GM19467 (cell line): ENCODE measurements around the gene GMPR2.

Experiments used
- ATAC-seq: cut with Tn5 transposase; IDR thresholded peaks from one replicate; pipeline ENCODE4 v1.9.1; 2021; ENCODE audit warnings: mild to moderate bottlenecking, moderate library complexity; ENCODE audit not compliant: unreplicated experiment

Gene GMPR2

DNA sequence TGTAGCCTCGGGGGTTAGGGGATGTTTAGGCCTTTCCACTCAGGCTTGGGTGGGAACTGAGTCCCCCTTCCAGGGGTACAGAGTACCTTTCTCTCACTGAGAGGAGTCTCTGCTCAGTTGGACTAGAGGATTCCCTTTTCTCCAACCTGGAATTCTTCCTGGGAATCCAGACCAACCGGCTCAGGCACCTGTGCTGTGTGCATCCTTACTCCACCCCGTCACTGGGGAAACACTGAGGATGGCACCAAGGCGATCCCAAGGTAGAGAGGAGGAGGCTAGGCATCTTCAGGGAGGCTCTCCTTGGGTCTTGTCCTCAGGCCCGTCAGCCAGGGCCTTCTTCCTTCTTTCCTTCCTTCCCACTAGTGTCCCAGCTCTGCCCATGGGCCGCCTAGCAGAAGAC, 31.1 kb downstream of the GMPR2 start:
- no peak for ATAC-seq

DNA sequence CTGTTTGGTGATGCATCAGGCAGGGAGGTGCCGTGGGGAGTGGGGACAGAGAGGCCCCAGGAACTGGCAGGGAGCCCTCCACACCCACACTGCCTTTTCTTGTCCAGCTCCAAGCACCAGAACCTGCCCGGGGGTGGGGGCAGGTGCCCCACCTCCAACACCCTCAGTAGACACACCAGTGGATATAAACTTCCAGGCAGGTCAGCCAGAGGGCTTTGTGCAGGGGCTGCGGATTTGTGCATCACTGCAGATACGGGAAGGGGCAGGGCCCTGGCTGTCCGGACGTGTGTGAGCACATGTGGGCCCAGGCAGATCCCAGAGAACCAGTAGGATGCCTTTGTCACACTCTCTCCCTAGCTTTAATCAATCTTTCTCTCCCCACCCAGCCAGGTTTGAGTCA, 31.6 kb downstream of the GMPR2 start:
- ATAC-seq: no peak

DNA sequence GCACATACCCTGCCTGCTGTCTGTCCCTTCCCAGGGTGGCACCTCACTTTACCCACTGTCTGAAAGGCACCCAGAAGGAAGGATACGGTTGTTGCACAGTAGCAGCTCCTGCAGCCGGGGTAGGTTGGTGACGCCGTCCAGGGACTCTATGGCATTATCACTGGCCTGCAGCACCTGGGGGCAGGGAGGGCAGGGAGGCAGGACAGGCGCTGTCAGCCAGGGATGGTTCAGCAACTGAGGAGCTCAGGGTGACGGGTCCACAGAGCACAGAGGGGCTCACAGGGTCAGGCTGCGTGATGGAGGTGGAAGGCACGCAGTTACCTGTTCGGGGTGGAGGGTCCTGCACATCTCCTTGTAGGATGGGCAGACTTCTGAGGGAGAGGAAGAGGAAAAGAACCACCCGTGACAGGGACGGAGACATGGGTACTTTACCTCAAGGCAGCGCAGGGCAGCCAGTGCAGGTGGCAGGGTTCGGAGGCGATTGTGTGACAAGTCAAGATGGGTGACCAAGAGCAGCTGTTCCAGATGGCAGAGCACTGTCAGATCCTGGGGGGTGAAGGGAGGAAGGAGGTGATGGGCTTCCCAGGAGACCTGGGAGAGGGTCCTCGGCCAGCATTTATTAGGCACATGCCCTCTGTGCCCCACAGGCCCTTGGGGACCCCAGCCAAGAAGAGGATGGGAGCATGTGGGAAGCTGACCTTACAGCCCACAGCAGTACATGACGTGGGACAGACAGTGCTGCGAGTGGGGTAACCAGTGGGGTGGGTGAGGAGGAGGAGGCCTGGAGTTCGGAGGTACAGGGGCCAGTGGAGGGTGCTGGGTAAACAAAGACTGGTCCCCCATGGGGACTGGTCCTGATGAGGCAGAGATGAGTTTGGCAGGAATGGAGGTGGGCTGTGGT, 33.9 kb downstream of the GMPR2 start:
- ATAC-seq: no peak

DNA sequence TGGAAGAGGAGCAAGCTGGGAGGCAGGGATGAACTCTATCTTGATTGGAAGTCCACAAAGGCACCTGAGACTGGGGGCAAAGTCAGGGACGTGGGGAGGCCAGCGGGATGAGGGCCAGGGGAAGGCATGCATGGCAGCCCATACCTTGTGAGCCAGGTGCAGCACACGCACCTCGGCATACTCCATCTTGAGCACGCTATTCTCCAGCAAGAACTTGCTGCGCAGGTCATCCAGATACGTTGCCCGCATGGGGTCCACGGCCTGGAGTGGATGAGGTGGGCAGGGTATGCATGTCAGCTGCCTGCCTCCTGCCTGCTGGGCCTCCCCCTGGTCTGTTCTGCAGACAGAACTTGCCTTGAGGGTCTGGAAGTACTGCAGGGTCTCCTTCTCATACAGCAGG, 34.8 kb downstream of the GMPR2 start:
- ATAC-seq: no peak

DNA sequence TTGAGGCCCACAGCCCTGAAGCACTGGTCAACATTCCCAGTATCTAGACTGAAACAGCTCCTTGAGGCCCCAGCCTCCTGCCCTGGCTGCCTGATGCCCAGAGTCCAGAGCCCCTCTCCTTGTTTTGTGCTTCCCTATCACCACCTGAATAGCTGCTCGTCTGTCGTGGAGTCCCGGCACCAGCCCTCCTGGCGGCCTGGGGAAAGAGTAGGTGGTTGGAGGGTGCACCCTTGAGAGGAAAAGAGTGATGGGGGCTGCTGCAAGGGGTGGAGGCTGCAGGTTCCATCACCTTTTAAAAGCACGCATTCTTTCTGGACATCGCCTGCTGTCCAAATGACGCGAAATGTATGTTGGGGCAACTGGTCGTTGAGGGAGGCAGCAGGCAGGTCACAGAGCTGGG, 35.5 kb downstream of the GMPR2 start:
- ATAC-seq: no peak

DNA sequence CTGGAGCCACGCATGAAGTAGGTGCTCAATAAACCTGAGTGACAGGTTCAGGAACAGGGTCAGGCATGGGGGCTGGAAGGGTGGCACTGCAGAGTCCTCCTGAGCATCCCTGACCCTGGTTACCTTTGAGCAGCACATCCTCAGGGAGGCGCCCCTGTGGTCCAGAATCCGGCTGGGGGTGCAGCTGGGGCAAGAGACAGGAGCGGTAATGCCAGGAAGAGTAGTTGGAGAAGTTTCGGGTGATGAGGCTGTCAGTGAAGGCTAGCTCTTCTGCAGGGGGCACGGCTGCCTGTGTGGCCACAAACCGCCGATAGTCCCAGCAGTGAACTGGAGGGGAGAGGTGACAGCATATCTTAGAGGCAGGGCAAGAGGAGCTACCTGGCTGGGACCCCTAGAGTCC, 36.6 kb downstream of the GMPR2 start:
- no peak for ATAC-seq

DNA sequence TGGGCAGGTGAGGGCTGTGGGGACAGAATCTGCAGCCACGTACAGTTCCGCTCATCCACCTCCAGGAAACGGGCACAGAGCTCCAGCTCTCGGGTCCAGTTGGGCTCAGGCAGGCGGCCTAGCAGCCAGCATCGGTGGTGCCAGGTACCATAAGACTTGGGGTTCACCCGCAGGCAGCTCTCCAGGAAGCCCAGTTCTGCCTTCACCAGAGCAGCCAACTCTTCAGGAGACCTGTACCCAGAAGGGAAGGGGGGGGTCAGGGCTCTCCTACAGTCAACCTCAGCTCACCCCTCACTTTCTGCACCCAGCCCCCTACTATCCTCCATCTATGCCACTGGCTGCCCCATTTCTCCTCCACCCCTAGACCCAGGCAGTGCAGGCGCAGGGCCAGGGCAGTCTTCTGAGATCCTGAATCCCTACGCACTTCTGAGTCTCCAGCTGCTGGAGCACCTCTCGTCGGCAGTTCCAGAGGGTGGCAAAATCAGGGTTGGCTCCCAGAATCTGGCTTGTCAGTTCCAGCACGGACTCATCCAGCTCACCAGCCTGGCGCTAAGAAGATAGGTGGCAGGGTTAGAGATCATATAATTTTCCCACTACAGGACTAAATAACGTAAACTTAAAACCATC, 37.3 kb downstream of the GMPR2 start:
- no peak for ATAC-seq

DNA sequence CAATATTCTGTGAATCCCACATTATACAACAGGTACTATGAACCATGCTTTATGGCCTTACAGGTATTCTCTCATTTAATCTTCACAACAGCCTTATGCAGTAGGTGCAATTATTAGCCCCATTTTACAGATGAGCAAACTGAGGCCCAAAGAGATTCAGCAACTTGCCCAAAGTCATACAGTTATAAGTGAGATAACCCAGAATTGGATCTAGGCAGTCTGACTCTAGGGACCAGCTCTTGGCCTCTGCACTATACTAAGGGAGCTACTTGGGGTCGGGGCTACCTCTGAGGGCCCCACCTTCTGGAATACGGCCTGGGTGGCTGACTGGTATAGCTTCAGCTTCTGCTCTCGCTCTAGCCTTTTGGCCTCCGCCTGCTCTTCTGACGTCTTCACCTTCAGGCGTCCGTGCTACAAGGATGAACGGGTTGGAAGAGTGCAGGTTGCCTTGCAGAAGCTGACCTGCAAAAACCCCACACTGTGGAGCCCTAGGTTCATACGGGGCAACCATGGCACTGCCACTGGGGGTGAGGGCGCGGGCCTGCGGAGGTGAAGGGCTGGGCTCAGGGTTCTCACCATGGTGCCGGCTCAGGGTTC, 37.9 kb downstream of the GMPR2 start:
- no peak for ATAC-seq

DNA sequence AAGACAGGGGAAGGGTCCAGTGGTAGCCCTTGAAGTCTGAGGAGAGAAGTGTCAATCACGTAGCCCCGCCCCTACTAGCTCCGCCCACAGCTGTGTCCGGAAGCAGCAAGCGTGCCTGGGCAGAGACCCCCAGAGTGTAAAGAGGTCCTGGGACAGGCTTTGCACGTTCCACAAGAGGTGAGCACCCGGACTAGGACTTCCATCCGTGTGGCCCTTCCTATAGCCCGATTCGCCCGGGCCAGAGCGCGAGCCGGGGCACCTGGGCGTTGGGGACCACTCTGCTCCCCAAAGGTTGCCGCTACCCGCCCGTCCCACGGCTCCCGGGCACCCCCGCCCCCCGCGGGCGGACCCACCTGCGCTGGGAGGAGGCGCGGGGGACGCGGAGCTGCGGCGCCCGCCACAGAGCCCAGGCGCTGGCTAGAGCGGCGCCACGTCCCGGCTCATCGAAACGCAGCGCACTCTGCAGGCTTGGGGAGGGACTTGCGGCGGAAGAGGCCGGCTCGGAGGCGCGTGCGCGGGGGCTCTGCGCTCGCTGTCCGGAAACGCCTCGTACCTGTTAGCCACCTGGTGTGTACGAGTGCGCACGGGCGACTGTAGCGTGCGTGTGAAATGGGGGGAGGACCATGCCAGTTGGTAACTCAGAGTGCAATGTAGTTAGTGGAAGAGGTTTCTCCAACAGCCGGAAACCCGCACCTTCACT, 38.6 kb downstream of the GMPR2 start, which contains the start of gene RABGGTA:
Gene RABGGTA (minus strand): TSS at position 464 of the 700 bp plus-strand sequence. CDS start 482 bp downstream, outside the sequence.
- peak; percentile 85 for ATAC-seq

DNA sequence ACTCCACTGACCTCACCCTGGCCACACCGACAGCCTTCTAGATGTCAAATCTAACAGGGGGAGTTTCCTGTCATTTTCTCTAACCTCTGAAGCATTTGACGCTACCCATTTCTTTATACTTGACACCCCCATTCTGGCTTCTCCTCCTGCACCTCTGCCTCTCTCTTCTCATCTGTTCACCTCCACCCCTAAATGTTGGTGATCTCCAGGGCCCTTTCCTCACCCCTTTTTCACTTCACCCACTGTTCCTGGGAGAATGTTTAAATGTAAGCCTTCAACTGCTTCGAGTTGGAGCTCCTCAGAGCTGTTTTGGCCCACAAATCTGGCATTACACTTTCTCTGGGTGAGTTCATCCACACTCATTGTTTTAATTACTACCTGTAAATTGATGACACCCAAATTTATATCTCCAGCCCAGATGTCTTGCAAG, 39.1 kb downstream of the GMPR2 start:
- ATAC-seq: no peak

DNA sequence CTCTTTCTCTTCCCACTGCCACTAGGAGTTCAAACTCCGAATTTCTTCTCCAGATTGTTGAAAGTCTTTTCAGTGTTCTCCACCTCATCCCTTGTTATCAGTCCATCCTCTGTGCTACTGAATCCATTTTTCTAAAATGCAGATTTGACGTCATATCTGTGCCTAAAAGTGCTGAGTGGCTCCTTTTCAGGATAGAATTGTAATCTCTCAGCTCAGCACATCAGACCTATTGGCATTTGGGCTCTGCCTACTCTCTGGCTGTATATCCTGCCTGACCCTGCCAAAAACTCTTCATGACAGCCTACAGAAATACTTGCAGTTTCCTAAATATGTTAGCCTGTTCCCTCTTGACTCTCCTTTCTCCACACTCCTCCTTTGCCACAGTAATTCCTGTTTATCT, 39.7 kb downstream of the GMPR2 start:
- no peak for ATAC-seq

DNA sequence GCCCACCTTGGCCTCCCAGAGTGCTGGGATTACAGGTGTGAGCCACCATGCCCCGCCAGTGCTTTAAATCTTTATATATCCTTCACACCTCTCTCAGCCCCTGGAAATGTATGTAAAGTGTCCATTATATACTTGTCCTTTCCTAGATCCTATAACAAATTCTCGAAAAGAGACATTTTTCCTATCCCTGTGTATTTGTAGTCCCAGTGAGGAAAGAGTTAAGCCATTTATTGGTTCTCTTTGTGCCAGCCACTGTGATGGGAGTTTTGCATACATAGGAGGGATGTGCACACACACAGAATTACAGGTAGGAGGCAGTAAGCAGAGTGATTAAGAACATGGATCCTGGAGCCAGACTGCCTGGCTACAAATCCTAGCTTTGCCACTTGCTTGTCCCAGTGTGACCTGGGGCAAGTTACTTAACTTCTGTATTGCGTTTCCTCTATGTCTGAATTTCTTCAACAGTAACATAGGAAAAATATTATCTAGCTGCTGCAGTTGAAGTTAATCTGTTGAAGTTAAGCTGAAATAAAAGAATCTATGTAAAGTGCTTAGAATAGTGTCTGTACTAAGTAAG, 40.8 kb downstream of the GMPR2 start:
- no peak for ATAC-seq

DNA sequence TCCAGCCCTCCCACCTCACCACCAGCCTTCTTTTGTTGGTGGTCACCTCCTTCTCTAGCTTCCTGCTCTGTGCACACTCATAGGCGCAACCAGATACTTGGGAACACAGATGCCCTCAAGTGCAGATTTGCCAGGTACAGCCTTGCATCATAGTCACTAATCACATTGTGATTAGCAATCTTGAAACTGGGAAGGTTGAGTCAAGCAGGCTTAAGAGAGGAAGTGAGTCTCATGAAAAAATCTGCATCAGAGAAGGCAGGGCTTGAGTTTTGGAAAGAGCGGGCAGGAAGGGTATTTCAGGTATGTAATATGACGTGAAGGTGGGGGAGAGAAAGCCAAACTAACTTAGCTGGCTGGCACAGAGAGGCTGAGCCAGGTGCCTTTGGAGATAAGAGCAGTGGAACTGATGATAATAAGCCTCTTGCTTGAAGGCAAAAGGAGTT, 41.4 kb downstream of the GMPR2 start:
- ATAC-seq: peak; percentile 37

DNA sequence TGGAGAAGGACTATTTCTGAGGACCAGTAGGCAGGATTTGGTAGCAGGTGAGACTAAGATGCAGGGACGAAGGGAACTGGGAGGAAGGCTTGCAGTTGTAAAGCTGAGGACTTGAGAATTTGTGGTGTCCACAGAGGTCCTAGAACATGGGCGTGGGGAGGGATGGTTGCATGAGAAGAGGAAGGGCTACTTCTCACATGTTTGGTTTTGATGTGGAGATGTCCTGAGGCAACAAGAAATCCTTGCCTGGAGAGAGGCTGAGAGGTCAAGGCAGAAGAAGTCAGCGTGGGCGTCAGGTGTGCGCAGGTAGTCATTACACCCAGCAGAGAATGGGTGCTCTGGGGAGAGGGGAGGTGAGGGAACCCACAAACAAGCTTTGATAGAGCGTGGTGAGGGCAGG, 44.3 kb downstream of the GMPR2 start:
- ATAC-seq: no peak

DNA sequence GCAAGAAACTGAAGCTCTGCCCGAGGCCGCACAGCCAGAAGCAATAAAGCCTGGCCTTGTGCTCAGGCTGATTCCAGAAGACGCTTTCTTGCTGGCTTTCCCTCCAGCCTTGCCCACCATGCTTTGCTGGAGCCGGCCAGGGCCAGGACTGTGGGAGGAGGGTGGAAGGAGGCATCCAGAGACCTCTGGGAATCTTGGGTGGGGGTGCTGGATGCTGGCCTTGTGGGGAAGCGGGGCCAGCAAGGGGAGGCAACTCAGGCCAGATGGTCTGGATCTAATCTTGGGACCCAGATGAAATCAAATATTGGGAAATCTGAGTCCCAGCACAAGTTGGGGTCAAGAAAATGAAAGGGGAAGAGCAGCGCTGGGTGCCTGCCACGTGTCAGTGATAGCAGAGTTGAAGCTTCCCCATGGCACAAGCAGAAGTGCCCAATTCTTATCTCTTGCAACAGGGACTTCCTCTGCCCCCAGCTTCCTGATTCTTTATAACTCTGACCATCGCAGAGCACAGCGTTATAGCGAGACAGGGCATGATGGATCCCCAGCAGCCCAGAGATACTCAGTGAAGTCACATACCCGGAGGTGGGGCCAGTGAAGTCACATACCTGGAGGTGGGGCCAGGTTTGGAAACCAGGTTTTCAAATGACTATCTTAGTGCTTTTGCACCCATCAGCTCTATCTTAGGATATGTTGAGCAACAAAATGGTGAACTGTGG, 45.0 kb downstream of the GMPR2 start:
- ATAC-seq: no peak

DNA sequence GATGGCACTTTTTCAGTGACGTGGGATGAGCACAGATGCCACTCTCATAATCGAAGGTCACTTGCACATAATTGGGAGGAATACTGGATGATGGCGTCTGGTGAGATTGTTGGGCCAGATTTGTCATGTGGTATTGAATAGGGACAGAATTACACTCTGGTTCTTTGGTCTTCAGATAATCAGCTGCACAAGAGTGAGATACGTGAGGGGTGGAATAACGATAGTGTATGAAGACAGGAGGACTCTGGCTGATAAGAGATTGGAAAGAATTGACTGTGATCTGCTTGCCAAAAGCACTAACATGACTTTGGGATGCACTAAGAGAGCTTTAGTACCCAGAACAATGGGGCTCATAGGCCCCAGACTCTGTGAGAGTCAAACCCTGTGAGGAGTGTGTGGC, 45.7 kb downstream of the GMPR2 start:
- ATAC-seq: no peak

DNA sequence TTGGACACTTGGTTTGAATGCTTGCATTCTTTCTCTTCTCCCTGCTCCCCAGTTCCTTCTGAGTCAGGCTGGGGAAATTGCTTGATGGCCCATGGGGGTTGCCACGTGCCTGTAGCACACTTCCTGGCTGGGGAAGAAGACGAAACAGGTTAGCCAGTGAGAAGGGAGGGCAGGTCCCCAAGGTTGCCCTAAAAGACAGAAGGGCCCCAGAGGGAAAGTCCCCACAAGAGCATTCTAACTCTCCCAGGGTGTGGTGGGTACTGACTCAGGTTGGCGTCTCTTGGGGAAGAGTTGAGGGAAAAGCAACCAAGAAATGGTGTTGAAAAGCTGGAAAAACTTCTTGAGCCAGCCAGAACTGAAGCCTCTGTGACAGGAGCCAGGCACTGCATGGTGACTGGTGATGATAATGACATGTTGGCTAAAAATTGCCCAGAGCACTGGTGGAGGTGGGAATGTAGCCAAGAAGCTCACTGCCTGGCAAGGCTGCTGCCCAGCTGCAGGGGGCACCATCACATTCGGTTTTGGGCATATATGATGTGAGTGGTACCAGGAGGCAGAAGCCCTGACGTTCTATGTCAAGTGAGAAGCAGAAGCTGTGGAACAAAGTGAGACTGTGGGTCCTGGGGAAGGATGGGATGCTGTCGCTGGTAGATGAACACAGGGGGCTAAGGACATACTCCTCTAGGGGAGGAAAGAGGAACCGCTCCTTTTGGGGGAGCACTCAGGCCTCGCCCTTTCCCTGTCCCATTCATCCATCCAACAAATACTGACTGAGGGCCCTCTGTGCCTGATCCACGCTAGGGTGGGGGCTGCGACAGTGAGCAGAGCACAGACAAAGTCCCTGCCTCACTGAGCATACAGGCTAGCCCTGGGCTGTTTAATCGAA, 46.8 kb downstream of the GMPR2 start:
- no peak for ATAC-seq

DNA sequence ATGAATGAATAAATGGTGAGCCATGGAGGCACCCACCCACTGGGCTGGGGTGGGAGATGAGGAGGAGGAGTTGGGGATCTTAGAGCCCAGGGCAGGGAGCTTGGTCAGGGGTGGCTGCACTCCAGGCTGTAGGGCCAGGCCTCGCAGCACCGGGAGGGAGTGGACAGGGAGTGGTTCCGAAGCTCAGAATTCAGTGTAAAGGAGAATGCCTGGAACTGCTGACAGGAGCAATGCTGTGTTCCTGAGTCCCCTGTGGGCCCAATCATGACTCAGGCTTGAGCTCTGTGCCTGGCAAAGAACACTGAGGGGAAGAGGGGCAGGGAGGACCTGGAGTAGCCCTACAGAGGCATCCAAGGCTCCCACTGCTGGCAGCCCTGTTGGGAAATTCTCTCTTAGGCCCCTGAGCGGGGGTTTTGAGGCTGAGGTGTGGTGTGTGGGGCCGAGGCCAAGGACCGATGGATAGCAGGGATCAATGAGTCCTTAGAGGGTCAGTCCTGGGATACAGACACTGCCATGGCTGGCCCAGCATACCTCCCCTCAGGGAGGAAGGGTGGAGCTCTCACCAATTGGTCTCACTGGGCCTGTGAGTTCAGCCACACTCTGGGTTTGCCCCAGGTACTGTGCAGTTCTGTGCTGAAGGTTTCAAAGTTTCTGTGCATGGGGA, 48.2 kb downstream of the GMPR2 start:
- ATAC-seq: no peak

DNA sequence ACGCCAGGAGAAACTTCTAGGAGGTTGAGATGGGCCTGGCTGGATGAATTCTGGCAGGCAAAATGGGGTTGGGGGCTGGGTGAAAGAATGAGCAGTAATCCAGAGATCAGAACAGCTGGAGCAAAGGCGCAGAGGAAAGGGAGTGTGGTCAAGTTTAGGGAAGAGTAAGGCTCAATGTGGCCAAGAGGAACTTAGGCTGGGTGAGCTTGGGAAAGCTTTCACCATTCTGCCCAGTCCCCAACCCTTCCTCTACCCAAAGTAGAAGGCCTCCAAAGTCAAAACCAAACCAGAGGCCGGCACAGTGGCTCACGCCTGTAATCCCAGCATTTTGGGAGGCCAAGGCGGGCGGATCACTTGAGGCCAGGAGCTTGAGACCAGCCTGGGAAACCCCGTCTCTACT, 48.9 kb downstream of the GMPR2 start:
- ATAC-seq: no peak
